Bronchial epithelial cell (primary cell): Measurements from ENCODE around the gene TSC22D4. TPM values are rescaled to one million over a fixed set of nuclear protein-coding genes. Genes with fewer than 3 reads are reported as not detected.
"Not testable (repeated sequence)": the region's sequence is repeated elsewhere in the genome, so short reads cannot be mapped to it uniquely, and the experiment has no call there.

Experiments used
- DNase-seq: peaks from one replicate; pipeline ENCODE4 v3.0.0-alpha.2; 2010; ENCODE audit warnings: low read depth
- FAIRE-seq: peaks from 2 replicates; lab custom pipeline; 2011; peaks lifted over from hg19 to GRCh38; lab: Jason Lieb, UNC
- H3K27me3 ChIP-seq: 2 replicates; pipeline ENCODE4 v1.5.1; 2011; ENCODE audit warnings: low read length; ENCODE audit not compliant: control insufficient read depth, insufficient read depth
- H3K36me3 ChIP-seq: 2 replicates; pipeline ENCODE4 v1.5.1; 2011; ENCODE audit warnings: low read length; ENCODE audit not compliant: control insufficient read depth, insufficient read depth
- H3K4me3 ChIP-seq: 2 replicates; pipeline ENCODE4 v1.5.1; 2011; ENCODE audit warnings: mild to moderate bottlenecking, low read depth, low read length, control low read depth
- CTCF ChIP-seq: IDR thresholded peaks from 2 replicates; pipeline ENCODE4 v1.5.1; 2011; ENCODE audit warnings: mild to moderate bottlenecking, moderate library complexity, low read length, control low read depth, inconsistent platforms; ENCODE audit not compliant: insufficient read depth, severe bottlenecking
- total RNA-seq: library from RNA; depleted of rRNA; stranded (reverse); fragments of >200 nt; gene quantifications from 2 replicates; pipeline ENCODE4 v1.2.1, GENCODE V29; 2014

The TSC22D4 gene
- total RNA-seq, 1 donor from 2014 or later: 7.6 TPM

GRCh38 chr7:100455206-100455605 is 23.8 kb downstream of the TSC22D4 start:
- no peak for DNase-seq
- TF ChIP-seq CTCF: no peak
- FAIRE-seq: no peak
- H3K27me3 ChIP-seq: no peaks in the 10 kb centered on the region
- H3K4me3 ChIP-seq: no peak overlapping the region
- no peaks in the 10 kb centered on the region for H3K36me3 ChIP-seq

- DNase-seq, FAIRE-seq, H3K36me3 ChIP-seq, H3K4me3 ChIP-seq, H3K27me3 ChIP-seq: not testable (repeated sequence)
Observed at GRCh38 chr7:100453854-100454253, 25.2 kb downstream of the TSC22D4 start.

GRCh38 chr7:100452513-100452912 is 26.5 kb downstream of the TSC22D4 start:
- no peak for TF ChIP-seq CTCF
- FAIRE-seq (no peak), DNase-seq (no peak)
- no peaks in the 10 kb centered on the region for H3K27me3 ChIP-seq
- no peak overlapping the region for H3K4me3 ChIP-seq
- no peaks in the 10 kb centered on the region for H3K36me3 ChIP-seq

DNA sequence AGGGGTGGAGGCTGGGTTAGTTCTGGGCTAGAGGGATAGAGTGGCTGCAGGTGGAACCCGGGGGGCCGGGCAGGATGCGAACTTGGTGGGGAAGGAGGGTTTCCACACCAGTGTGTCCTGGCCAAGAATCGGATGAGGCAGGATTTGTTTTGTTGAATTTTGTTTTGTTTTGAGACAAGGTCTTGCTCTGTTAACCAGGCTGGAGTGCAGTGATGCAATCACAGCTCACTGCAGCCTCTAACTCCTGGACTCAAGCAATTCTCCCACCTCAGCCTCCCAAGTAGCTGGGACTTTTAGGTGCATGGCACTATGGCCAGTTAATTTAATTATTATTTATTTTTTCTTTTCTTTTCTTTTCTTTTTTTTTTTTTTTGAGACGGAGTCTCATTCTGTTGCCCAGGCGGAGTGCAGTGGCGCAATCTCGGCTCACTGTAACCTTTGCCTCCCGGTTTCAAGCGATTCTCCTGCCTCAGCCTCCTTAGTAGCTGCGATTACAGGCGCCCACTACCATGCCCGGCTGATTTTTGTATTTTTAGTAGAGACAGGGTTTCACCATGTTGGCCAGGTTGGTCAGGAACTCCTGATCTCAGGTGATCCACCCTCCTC is 29.7 kb downstream of the TSC22D4 start:
- FAIRE-seq (no peak), DNase-seq (no peak)
- Histone ChIP-seq H3K27me3 (no peaks in the 10 kb centered on the region), H3K4me3 (no peak overlapping the region), H3K36me3 (no peaks in the 10 kb centered on the region)
- no peak for TF ChIP-seq CTCF

DNA sequence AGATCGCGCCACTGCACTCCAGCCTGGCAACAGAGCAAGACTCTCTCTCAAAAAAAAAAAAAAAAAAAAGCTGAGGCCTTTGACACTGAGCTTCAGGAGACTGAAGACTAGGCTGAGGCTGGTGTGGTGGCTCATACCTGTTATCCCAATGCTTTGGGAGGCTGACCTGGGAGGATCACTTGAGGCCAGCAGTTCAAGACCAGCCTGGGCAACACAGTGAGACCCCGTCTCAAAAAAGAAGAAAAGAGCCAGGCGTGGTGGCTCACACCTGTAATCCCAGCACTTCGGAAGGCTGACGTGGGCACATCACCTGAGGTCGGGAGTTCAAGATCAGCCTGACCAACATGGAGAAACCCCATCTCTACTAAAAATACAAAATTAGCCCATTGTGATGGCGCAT is 31.7 kb downstream of the TSC22D4 start:
- H3K4me3 ChIP-seq, DNase-seq, H3K36me3 ChIP-seq, FAIRE-seq, H3K27me3 ChIP-seq: not testable (repeated sequence)

DNA sequence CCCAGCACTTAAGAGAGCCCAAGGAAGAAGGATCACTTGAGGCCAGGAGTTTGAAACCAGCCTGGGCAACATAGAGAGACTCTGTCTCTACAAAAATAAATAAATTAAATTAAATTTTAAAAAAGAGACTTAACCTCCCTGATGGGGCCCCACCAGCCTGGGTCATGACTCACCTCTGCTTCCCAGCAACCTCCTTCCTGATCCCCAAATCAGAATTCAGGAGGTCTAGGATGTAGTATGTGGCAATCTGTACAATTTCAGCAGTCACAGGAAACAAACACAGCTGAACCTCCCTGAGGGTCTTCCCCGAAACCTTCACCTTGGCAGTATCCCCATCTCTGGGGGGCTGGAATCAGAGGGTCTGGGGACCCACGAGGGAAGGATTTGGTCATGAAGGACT is 33.0 kb downstream of the TSC22D4 start:
- Histone ChIP-seq H3K27me3 (no peaks in the 10 kb centered on the region), H3K4me3 (no peak overlapping the region), H3K36me3 (no peaks in the 10 kb centered on the region)
- no peak for TF ChIP-seq CTCF
- peak; percentile 33 for DNase-seq
- FAIRE-seq: no peak
